Right lung (tissue), 5 donors: ENCODE measurements around the gene MRPL42. TPM values are rescaled to one million over a fixed set of nuclear protein-coding genes. Genes with fewer than 3 reads are reported as not detected.
A peak's percentile ranks its signal among the peaks of the same experiment; 100 is the strongest.
"Not testable (repeated sequence)": the region's sequence is repeated elsewhere in the genome, so short reads cannot be mapped to it uniquely, and the experiment has no call there.

Experiments used
- DNase-seq, 2 donors: peaks; one replicate each; pipeline ENCODE4 v3.0.0-alpha.2; 2013
- polyA plus RNA-seq, 5 donors: library from polyadenylated mRNA; unstranded; fragments of 120-200 nt; gene quantifications; one replicate each; pipeline versions ENCODE4 v1.2.1 to v1.2.3, GENCODE V29; 2013; ENCODE audit warnings: inconsistent platforms in 1 of 5, low replicate concordance in 1 of 5; ENCODE audit not compliant: insufficient read length in 5 of 5, insufficient read depth in 1 of 5

MRPL42 gene
- polyA plus RNA-seq, 5 donors: 52.5 to 69.7 (median 67.2) TPM

DNA sequence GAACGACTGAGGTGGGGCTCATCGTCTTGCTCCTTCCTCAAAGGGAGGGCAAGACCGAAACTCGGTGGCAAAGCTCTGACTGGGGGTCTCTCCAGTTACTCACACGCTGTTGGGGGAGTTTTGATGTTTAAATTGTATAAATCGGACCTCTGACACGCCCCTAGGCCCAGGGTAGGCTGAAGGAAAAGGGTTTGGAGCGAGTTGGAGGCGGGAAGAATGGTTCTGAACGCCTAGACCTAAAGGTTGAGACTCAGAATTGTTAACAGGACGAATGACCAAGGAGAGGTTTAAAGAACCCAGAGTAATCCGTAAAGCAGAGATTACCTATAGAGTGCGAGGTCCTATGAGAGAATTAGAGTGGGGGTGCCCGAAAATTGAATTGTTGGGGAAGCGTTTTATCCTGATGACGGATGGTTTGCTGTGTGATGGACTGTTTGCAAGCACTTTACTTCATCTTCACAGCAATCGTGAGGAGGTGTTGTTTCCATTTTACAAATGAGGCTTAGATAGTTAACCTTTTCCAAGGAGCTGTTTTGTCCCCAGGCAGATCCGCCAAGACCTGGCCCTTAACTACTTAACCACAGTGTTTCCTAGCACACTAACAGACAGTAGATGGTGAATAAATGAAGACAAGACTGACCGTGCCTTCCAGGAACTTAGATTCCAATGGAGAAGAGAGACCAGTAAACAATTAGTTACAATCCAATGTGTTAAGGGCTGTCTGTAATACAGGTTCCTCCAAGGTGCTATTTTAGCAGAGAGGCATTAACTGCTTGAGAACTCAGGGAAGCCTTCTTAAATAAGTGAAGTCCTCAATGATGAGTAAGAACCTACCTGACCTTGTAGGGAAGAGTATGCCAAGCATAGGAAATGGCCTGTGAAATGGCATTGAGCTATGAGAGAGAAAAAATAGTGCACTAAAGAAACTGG, 24.6 kb upstream of the MRPL42 start:
- DNase-seq: no peak

- no peak for DNase-seq
Measured at GRCh38 chr12:93443576-93443975, 23.7 kb upstream of the MRPL42 start.

DNA sequence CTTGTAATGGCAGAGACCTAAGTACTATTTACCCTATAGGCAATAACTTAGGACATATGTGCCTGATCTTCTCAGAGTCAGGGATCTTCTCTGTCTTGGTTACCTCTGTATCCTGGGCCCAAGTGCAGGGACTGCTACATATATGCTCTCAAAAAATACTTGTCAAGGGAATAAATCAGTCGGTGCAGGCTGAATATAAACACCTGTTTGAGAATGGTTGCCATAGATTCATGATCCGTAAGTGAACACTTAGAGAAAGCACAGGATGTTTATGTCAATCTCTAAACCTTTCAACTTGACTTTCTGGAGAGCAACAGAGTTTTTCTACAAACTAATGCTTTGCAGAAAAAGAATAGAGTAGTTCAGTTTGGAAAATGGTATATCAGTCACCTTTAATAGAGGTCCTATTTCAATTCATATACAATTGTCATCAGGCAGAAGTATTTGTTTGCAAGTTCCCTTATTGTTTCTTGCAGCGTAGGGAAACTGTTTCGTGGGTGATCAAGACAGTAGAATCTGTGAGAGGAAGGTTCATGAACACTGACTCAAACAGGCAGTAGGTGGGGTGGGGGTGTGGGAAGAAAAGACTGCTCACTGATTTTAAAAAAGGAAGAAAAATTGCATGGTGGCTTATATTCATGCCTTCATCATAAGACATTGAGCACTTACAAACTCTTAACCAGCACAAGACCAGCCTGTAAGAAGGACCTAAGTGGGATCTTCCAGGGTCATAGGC, 19.6 kb upstream of the MRPL42 start:
- no peak for DNase-seq

GRCh38 chr12:93448796-93449195, 18.5 kb upstream of the MRPL42 start:
- DNase-seq: no peak

DNA sequence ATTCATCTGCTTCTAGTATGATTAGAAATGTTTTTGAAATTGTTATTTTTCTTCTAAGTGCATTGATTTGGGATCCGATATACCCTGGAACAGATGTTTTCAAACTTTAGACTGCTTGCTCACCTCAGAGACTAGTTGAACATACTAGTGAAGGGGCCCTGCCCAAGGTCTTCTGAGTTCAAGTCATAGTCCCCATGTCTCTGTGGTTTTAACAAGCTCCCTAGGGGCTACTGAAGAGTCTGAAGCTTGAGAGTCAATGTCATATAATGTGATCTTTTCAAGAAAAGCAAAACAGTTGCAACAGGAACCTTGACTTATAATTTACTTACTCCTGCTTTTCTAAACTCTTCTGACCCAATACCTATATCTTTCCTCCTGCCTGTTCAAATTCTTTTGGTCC, 18.0 kb upstream of the MRPL42 start:
- no peak for DNase-seq

DNA sequence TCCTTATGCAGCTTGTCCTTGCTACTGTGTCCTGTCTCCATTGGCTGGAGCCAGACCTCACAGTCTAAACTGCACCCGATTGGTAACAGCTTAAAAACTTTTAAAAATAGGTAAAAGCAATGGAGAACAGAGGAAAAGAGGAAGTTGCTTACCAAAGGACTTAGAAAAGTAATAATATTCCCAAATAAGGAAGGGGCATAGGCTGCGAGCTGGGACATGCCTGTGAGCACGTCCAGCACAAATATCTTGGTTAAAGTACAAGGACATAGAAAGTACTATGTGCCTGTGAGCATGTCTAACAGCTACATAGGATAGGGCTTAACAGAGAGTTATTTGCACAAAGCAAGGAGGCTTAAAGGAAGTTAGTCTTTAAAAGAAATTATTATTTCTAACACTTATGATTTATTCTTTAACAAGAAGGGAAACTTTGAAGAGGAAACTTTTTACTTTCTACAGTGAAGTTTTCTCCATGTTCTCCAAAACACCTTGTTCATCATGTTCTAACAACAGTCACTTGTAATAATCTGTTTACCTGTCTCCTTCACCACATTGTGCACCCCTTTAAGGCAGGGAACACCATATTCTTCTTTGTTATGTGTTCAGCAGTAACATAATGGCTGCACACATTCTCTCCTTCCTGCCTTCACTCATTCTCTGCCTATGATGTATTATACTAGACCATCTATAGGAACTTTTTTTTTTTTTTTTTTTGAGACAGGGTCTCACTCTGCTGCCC, 15.7 kb upstream of the MRPL42 start:
- no peak for DNase-seq

- DNase-seq: no peak
Measured at GRCh38 chr12:93453633-93454032, 13.7 kb upstream of the MRPL42 start.

DNA sequence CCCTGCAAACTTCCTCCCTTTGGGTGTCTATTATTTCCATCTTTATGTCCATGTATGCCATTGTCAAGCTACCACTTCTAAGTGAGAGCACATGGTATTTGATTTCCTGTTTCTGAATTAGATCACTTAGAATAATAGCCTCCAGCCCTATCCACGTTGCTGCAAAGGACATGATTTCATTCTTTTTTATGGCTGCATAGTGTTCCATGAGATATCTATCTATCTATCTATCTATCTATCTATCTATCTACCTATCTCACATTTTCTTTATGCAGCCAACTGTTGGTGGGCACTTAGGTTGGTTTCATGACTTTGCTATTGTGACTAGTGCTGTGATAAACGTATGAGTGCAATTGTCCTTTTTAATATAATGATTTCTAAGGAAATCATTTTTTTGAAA, 11.2 kb upstream of the MRPL42 start:
- no peak for DNase-seq

DNA sequence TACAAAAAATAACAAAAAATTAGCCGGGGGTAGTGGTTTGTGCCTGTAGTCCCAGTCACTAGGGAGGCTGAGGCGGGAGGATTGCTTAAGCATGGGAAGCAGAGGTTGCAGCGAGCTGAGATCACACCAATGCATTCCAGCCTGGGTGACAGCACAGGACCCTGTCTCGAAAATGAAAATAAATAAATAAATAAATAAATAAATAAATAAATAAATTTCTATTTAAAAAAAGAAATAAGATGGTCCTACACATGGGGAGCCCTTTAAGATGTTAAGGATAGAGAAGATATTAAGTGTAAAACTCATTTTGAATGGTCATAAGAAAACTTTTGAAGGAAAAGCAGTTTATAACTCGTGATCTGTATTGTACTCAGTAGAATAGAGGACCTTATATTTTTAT, 8.2 kb upstream of the MRPL42 start:
- no peak for DNase-seq

GRCh38 chr12:93460003-93460402, 7.3 kb upstream of the MRPL42 start:
- no peak for DNase-seq

- no peak for DNase-seq
Measured at GRCh38 chr12:93460902-93461301, 6.4 kb upstream of the MRPL42 start.

- DNase-seq: no peak
Measured at GRCh38 chr12:93461503-93461902, 5.8 kb upstream of the MRPL42 start.

GRCh38 chr12:93465841-93466240, 1.5 kb upstream of the MRPL42 start:
- no peak for DNase-seq

DNA sequence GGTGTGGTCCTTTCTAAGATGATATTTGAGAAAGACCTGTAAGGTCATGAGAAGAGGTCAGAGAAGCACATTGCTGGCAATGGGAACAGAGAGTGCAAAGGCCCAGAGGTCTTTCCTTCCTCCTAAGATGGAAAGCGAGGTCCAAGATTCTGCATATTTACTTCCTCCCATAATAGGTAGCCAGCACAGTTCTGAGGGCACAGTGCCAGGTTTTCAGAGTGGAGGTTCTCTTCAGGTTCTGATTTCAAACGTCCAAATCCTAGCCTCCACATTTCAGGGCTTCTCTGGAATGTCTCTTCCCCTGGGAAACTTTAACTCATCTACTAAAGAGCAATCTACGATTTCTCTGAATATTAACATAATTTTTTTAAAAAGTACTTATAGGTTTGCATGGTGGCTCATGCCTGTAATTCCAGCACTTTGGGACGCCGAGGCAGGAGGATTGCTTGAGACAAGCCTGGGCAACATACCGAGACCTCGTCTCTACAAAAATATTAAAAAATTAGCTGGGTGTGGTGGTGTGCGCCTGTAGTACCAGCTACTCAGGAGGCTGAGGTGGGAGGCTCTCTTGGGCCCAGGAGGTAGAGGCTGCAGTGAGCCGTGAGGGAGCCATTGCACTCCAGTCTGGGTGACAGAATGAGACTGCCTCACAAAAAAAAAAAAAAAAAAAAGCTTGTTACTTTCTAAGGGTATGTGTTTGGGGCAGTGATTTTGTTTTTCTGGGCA, 526 bp upstream of the MRPL42 start:
- DNase-seq: no peak

GRCh38 chr12:93468008-93468371, 676 bp downstream of the MRPL42 start:
- DNase-seq: peak in 1 of 2 donors; percentile 2

GRCh38 chr12:93469386-93469785, 2.1 kb downstream of the MRPL42 start:
- DNase-seq: no peak

DNA sequence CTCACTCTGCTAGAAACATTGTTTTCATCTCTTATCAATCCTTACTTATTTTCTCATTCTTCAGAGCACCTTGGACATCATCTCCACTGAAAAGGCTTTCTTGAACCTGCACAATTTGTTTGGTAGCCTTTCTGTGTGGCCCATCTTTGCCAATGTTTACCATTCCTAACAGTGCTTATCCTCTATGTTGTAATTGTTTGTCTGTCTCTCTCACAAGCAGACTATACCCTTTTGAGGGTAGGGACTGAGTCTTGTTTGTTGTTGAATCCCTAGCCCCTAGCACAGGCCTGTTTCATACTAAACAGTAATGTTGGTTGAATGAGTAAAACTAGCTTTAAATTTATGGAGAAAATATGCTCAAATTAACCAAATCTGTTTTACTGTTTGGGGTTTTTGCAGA, 9.2 kb downstream of the MRPL42 start:
- DNase-seq: no peak

GRCh38 chr12:93482721-93483120, 15.4 kb downstream of the MRPL42 start:
- no peak for DNase-seq

DNA sequence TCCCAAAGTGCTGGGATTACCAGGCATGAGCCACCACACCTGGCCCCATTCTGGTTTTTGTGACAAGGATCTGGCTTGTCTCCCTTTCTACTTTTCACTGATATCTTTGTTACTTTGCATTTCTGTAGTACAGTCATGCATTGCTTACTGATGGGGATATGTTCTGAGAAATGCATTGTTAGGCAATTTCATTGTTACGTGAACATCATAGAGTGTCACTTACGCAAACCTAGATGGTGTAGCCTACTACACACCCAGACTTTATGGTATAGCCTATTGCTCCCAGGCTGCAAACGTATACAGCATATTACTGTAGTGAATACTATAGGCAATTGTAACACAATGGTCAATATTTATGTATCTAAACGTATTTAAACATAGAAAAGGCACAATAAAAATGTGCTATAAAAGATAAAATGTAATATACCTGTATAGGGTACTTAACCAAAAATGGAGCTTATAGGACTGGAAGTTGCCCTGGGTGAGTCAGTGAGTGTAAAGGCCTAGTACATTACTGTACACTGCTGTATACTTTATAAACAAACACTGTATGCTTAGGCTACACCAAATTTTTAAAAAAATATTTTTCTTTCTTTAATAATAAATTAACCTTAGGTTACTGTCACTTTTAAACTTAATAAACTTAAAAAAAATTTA, 16.0 kb downstream of the MRPL42 start:
- no peak for DNase-seq

DNA sequence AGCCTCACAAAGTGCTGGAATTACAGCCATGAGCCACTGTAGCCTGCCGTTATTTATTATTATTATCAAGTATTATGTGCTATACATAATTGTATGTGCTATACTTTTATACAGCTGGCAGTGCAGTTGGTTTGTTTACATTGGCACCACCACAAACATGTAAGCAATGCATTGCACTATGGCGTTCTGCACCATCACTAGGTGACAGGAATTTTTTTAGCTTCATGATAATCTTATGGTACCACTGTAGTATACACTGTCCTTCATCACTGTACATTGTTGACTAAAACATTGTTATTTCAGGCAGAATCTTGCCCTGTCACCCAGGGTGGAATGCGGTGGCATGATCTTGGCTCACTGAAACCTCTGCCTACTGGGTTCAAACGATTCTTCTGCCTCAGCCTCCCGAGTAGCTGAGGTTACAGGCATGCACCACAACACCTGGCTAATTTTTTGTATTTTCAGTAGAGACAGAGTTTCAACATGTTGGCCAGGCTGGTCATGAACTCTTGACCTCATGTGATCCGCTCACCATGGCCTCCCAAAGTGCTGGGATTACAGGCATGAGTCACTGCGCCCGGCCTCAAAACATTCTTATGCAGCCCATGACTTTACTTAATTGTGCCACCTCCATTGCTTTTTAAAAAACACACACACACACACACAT, 17.1 kb downstream of the MRPL42 start:
- DNase-seq: no peak

DNA sequence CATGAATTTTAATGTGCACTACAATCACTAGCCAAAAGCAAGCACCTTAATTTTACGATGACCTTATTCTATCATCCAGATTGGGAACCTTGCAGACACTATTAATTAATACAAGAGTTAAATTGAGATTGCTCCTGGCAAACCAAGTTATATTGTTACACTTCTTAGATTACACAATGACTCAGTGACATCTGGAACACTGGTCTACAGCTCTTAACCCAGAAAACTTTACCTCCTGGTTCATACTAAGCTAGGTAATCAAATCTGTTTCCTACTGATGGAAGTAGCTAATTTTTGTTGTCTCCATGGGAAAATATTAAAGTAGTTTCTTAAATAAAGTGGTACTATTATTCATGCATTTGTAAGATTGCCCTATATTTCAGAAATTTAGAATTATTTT, 25.5 kb downstream of the MRPL42 start:
- DNase-seq: not testable (repeated sequence)
